HEK293 (cell line): ENCODE data around the gene PDZD2.

Experiments used
- CTCF ChIA-PET: fragments of 350-600 bp; formaldehyde crosslinking; extraction: SDS; loops from one replicate; lab custom pipeline; 2021; ENCODE audit warnings: antibody characterized with exemption; lab: Yijun Ruan, JAX
- POLR2A ChIA-PET: fragments of 300-600 bp; formaldehyde crosslinking; extraction: SDS; loops from one replicate; lab custom pipeline; 2020; ENCODE audit warnings: antibody characterized with exemption, inconsistent platforms; lab: Yijun Ruan, JAX
- H3K27ac ChIP-seq: fragments of 200-500 bp; sonication (Bioruptor generic); 2 replicates; pipeline ENCODE4 v1.5.1; 2014; ENCODE audit warnings: low read depth, low read length, control low read depth, inconsistent platforms; ENCODE audit errors: extremely low read depth
- H3K36me3 ChIP-seq, 2 experiments: fragments of 200-500 bp in 1 of 2; sonication (Bioruptor generic) in 1 of 2; 1 replicate in 1 of 2; 2 replicates in 1 of 2; pipeline ENCODE4 v1.5.1; 2014 to 2017; ENCODE audit warnings: inconsistent platforms in 2 of 2, low read length in 2 of 2; ENCODE audit not compliant: control insufficient read depth in 2 of 2, insufficient read depth in 1 of 2
- H3K4me1 ChIP-seq: fragments of 200-500 bp; sonication (Bioruptor generic); 2 replicates; pipeline ENCODE4 v1.5.1; 2014; ENCODE audit warnings: mild to moderate bottlenecking, low read length, inconsistent platforms; ENCODE audit not compliant: control insufficient read depth, insufficient read depth
- H3K4me3 ChIP-seq: 2 replicates; pipeline ENCODE4 v1.5.1; 2011; ENCODE audit warnings: low read depth, mild to moderate bottlenecking, control low read depth, low read length, moderate library complexity
- H3K9me3 ChIP-seq: fragments of 200-500 bp; sonication (Bioruptor generic); 2 replicates; pipeline ENCODE4 v1.5.1; 2014; ENCODE audit warnings: low read depth, low read length, inconsistent platforms; ENCODE audit not compliant: control insufficient read depth, insufficient read depth
- BCL11B ChIP-seq: fragments of 450-650 bp; formaldehyde crosslinking; IDR thresholded peaks from 2 replicates; pipeline ENCODE4 v1.5.1; 2016; ENCODE audit warnings: low read depth, missing biosample characterization, missing genetic modification characterization
- BCL6B ChIP-seq: fragments of 450-650 bp; formaldehyde crosslinking; IDR thresholded peaks from 2 replicates; pipeline ENCODE4 v1.5.1; 2017; ENCODE audit warnings: missing biosample characterization, missing genetic modification characterization
- ELK4 ChIP-seq: IDR thresholded peaks from 2 replicates; pipeline ENCODE4 v1.6.1; 2011; ENCODE audit warnings: mild to moderate bottlenecking, low read depth, low read length, borderline replicate concordance
- KLF7 ChIP-seq: fragments of 450-650 bp; formaldehyde crosslinking; IDR thresholded peaks from 2 replicates; pipeline ENCODE4 v1.5.1; 2016; ENCODE audit warnings: missing biosample characterization, missing genetic modification characterization, borderline replicate concordance
- MEIS1 ChIP-seq: sonication (generic); formaldehyde crosslinking; IDR thresholded peaks from 2 replicates; pipeline ENCODE4 v1.8.1; 2022; ENCODE audit warnings: missing genetic modification reagents, mild to moderate bottlenecking, borderline replicate concordance
- RBAK ChIP-seq: fragments of 450-650 bp; formaldehyde crosslinking; IDR thresholded peaks from 2 replicates; pipeline ENCODE4 v1.5.1; 2016; ENCODE audit warnings: missing biosample characterization, missing genetic modification characterization
- SALL2 ChIP-seq: fragments of 450-650 bp; formaldehyde crosslinking; IDR thresholded peaks from 2 replicates; pipeline ENCODE4 v1.5.0; 2017; ENCODE audit warnings: missing biosample characterization, mild to moderate bottlenecking, missing genetic modification characterization, borderline replicate concordance
- TCF7L2 ChIP-seq: IDR thresholded peaks from 2 replicates; pipeline ENCODE4 v1.6.1; 2011; ENCODE audit warnings: low read depth, mild to moderate bottlenecking, inconsistent platforms, low read length, moderate library complexity, borderline replicate concordance
- YY1 ChIP-seq: fragments of 450-650 bp; formaldehyde crosslinking; IDR thresholded peaks from 2 replicates; pipeline ENCODE4 v1.5.1; 2018; ENCODE audit warnings: missing biosample characterization, missing genetic modification characterization
- ZBTB10 ChIP-seq: fragments of 450-650 bp; formaldehyde crosslinking; IDR thresholded peaks from 2 replicates; pipeline ENCODE4 v1.5.1; 2016; ENCODE audit warnings: missing biosample characterization, missing genetic modification characterization
- ZBTB17 ChIP-seq: fragments of 450-650 bp; formaldehyde crosslinking; IDR thresholded peaks from 2 replicates; pipeline ENCODE4 v1.5.1; 2016; ENCODE audit warnings: missing biosample characterization, missing genetic modification characterization
- ZBTB20 ChIP-seq: fragments of 450-650 bp; formaldehyde crosslinking; IDR thresholded peaks from 2 replicates; pipeline ENCODE4 v1.5.1; 2016; ENCODE audit warnings: missing biosample characterization, missing genetic modification characterization
- ZBTB8A ChIP-seq: fragments of 450-650 bp; formaldehyde crosslinking; IDR thresholded peaks from 2 replicates; pipeline ENCODE4 v1.5.1; 2016; ENCODE audit warnings: missing biosample characterization, missing genetic modification characterization
- ZNF133 ChIP-seq: fragments of 450-650 bp; formaldehyde crosslinking; IDR thresholded peaks from 2 replicates; pipeline ENCODE4 v1.5.1; 2016; ENCODE audit warnings: missing biosample characterization, missing genetic modification characterization
- ZNF155 ChIP-seq: fragments of 450-650 bp; formaldehyde crosslinking; IDR thresholded peaks from 2 replicates; pipeline ENCODE4 v1.5.1; 2016; ENCODE audit warnings: missing biosample characterization, missing genetic modification characterization
- ZNF19 ChIP-seq: fragments of 450-650 bp; formaldehyde crosslinking; IDR thresholded peaks from 2 replicates; pipeline ENCODE4; 2016; ENCODE audit warnings: missing biosample characterization, missing genetic modification characterization, low read depth
- ZNF248 ChIP-seq: fragments of 450-650 bp; formaldehyde crosslinking; IDR thresholded peaks from 2 replicates; pipeline ENCODE4 v1.5.1; 2017; ENCODE audit warnings: missing biosample characterization, missing genetic modification characterization
- ZNF274 ChIP-seq, 2 experiments: fragments of 200-500 bp in 1 of 2; fragments of 450-650 bp in 1 of 2; sonication (Bioruptor generic) in 1 of 2; formaldehyde crosslinking in 1 of 2; IDR thresholded peaks; 2 replicates each; pipeline versions ENCODE4 v1.5.1 to v1.6.1; 2014 to 2016; ENCODE audit warnings: borderline replicate concordance in 1 of 2, inconsistent platforms in 1 of 2, low read length in 1 of 2, missing biosample characterization in 1 of 2, missing genetic modification characterization in 1 of 2
- ZNF302 ChIP-seq: fragments of 450-650 bp; formaldehyde crosslinking; IDR thresholded peaks from 2 replicates; pipeline ENCODE4 v1.5.1; 2016; ENCODE audit warnings: missing biosample characterization, missing genetic modification characterization, low read depth
- ZNF423 ChIP-seq: fragments of 450-650 bp; formaldehyde crosslinking; IDR thresholded peaks from 2 replicates; pipeline ENCODE4 v1.5.1; 2016; ENCODE audit warnings: missing biosample characterization, missing genetic modification characterization
- ZNF473 ChIP-seq: fragments of 450-650 bp; formaldehyde crosslinking; IDR thresholded peaks from 2 replicates; pipeline ENCODE4 v1.5.1; 2017; ENCODE audit warnings: missing biosample characterization, missing genetic modification characterization
- ZNF548 ChIP-seq: fragments of 450-650 bp; formaldehyde crosslinking; IDR thresholded peaks from 2 replicates; pipeline ENCODE4 v1.5.1; 2016; ENCODE audit warnings: missing biosample characterization, missing genetic modification characterization
- ZNF558 ChIP-seq: fragments of 450-650 bp; formaldehyde crosslinking; IDR thresholded peaks from 2 replicates; pipeline ENCODE4 v1.5.1; 2016; ENCODE audit warnings: missing biosample characterization, missing genetic modification characterization
- ZNF571 ChIP-seq: fragments of 450-650 bp; formaldehyde crosslinking; IDR thresholded peaks from 2 replicates; pipeline ENCODE4 v1.5.0; 2017; ENCODE audit warnings: missing biosample characterization, missing genetic modification characterization
- ZNF670 ChIP-seq: fragments of 450-650 bp; formaldehyde crosslinking; IDR thresholded peaks from 2 replicates; pipeline ENCODE4 v1.5.1; 2016; ENCODE audit warnings: missing biosample characterization, missing genetic modification characterization, low read depth
- ZNF777 ChIP-seq: fragments of 450-650 bp; formaldehyde crosslinking; IDR thresholded peaks from 2 replicates; pipeline ENCODE4 v1.5.1; 2017; ENCODE audit warnings: missing biosample characterization, missing genetic modification characterization, borderline replicate concordance
- ZNF792 ChIP-seq: fragments of 450-650 bp; formaldehyde crosslinking; IDR thresholded peaks from 2 replicates; pipeline ENCODE4 v1.5.1; 2016; ENCODE audit warnings: missing biosample characterization, missing genetic modification characterization
- ZNF837 ChIP-seq: fragments of 450-650 bp; formaldehyde crosslinking; IDR thresholded peaks from 2 replicates; pipeline ENCODE4 v1.5.1; 2016; ENCODE audit warnings: missing biosample characterization, missing genetic modification characterization
- ZSCAN16 ChIP-seq: fragments of 450-650 bp; formaldehyde crosslinking; IDR thresholded peaks from 2 replicates; pipeline ENCODE4 v1.5.1; 2016; ENCODE audit warnings: missing biosample characterization, missing genetic modification characterization
- ZSCAN30 ChIP-seq: fragments of 450-650 bp; IDR thresholded peaks from 2 replicates; pipeline ENCODE4 v1.5.1; 2018; ENCODE audit warnings: missing biosample characterization, mild to moderate bottlenecking, missing genetic modification characterization, moderate library complexity

Gene PDZD2

GRCh38 chr5:32147236-32147635, 508.3 kb downstream of the PDZD2 start:
- peaks cover 51% of the 10 kb centered on the region for H3K4me1 ChIP-seq
- H3K4me3 ChIP-seq = no peak overlapping the region
- no peak overlapping the region for H3K27ac ChIP-seq
- H3K36me3 ChIP-seq = peaks cover 2 to 6% of the 10 kb centered on the region in 2 experiments; a peak in 2 of 3 replicates
- no peaks in the 10 kb centered on the region for H3K9me3 ChIP-seq
- POLR2A ChIA-PET = no interaction called here
- TF ChIP-seq ZNF274 (IDR thresholded peaks at IDR 0.05; ENCODE audit: low read length) = no peak
- no peak for TF ChIP-seq ZNF274 (tag by site-specific recombination; IDR thresholded peaks at IDR 0.05; ENCODE audit: borderline replicate concordance)
- no peak for TF ChIP-seq ZBTB10 (tag by site-specific recombination)
- TF ChIP-seq ZNF133 (tag by site-specific recombination) = no peak
- no peak for TF ChIP-seq ZNF548 (tag by site-specific recombination)
- no peak for TF ChIP-seq ZNF837 (tag by site-specific recombination)
- 0 out of 2 replicates have a peak, but pooled peaks have one; percentile 20 for TF ChIP-seq ZBTB17
- TF ChIP-seq KLF7 = no peak
- CTCF ChIA-PET = no interaction called here

GRCh38 chr5:32147959-32148358, 509.0 kb downstream of the PDZD2 start:
- H3K36me3 ChIP-seq = peaks cover 2 to 6% of the 10 kb centered on the region in 2 experiments; a peak in 2 of 3 replicates
- TF ChIP-seq ZNF473 (no peak), ZSCAN30 (tag by site-specific recombination) (no peak), RBAK (tag by site-specific recombination) (no peak), ZBTB20 (no peak), BCL11B (tag by site-specific recombination) (no peak), ZNF670 (no peak), MEIS1 (no peak), ZNF19 (tag by site-specific recombination) (no peak), ZNF423 (tag by site-specific recombination) (no peak), ZNF792 (tag by site-specific recombination) (no peak), ZNF777 (tag by site-specific recombination) (no peak), ZNF302 (tag by site-specific recombination) (no peak), ZNF571 (tag by site-specific recombination) (no peak), ZSCAN16 (tag by site-specific recombination) (no peak), SALL2 (no peak)
- no peak overlapping the region for H3K4me3 ChIP-seq
- CTCF ChIA-PET = no interaction called here
- POLR2A ChIA-PET = no interaction called here
- no peak overlapping the region for H3K27ac ChIP-seq
- no peaks in the 10 kb centered on the region for H3K9me3 ChIP-seq
- H3K4me1 ChIP-seq = peaks cover 51% of the 10 kb centered on the region

GRCh38 chr5:32150366-32150765, 511.4 kb downstream of the PDZD2 start:
- ChIA-PET POLR2A (interaction anchor here (0.6 kb wide), 1 partner anchor 22 kb away, joined by 3 read pairs; no protein-coding TSS in a partner anchor), CTCF (interaction anchor here (0.6 kb wide), 1 partner anchor 340 kb away, joined by 4 read pairs; no protein-coding TSS in a partner anchor)
- TF ChIP-seq YY1 (tag by site-specific recombination) = no peak
- TF ChIP-seq TCF7L2 = no peak
- no peak for TF ChIP-seq ELK4
- no peak for TF ChIP-seq BCL6B
- no peak for TF ChIP-seq ZBTB8A (tag by site-specific recombination)
- TF ChIP-seq ZNF558 (tag by site-specific recombination) = no peak
- no peak for TF ChIP-seq ZNF155 (tag by site-specific recombination)
- no peak for TF ChIP-seq ZNF248 (tag by site-specific recombination)
- no peak overlapping the region for H3K4me3 ChIP-seq
- H3K27ac ChIP-seq = no peak overlapping the region
- peaks cover 0 to 6% of the 10 kb centered on the region in 2 experiments; a peak in 2 of 3 replicates for H3K36me3 ChIP-seq
- H3K4me1 ChIP-seq = peaks cover 35% of the 10 kb centered on the region
- no peaks in the 10 kb centered on the region for H3K9me3 ChIP-seq
